ENCODE data around the gene MDFIC.
"Not testable (repeated sequence)": the region's sequence is repeated elsewhere in the genome, so short reads cannot be mapped to it uniquely, and the experiment has no call there.

The MDFIC gene, protein sequence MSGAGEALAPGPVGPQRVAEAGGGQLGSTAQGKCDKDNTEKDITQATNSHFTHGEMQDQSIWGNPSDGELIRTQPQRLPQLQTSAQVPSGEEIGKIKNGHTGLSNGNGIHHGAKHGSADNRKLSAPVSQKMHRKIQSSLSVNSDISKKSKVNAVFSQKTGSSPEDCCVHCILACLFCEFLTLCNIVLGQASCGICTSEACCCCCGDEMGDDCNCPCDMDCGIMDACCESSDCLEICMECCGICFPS

DNA sequence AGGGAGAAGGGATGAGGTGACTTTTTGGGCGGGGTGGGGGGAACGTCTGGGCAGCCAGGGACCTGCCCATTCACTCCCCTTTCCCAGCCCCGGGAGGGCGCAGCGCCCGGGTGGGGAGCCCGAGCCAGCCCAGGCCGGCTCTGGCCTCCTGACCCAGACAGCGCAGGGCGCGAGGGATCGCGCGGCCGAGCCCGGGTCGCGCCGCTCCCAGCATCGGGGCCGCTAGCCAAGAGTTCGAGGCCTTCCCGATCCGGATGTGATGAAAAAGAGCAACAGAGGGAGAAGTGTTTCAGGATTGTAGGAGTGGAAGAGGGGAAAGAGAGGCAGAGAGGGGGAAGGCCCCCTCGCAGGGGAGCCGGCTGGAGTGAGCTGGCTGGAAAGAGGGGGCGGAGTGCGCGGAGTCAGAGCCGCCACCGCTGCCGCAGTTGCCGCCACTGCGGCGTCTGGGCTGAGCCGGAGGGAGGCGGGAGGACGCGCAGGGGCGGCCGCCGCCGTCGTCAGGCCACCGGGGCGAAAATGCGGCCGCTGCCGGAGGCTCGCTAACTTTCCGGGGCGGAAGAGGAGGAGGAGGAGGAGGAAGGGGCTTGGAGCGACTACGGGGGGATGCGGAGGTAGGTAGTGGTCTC, at the start of gene MDFIC:
TSS of gene MDFIC (plus strand) at position 69 of the 626 bp plus-strand sequence. CDS start 940 bp downstream, outside the sequence.
- peak; percentile 15 for DNase-seq

DNA sequence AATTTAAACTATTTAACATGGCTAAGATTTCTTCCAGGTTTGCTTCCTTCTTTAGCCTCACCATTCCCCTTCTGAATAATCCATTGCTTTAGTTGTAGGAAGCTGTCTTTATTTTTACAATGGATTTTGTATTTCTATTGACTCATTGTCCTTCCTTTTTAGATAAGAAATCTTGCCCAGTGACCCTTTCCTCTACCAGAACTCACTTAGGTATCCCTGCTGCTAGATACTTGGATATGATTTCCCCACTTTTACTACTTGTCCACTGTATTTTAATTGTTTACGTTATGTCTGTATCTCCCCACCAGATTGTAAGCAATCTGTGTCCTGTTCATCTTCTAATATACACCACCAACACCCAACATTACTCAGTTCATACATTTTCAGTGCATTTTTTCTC, 47.7 kb upstream of the MDFIC start:
- no peak for DNase-seq

DNA sequence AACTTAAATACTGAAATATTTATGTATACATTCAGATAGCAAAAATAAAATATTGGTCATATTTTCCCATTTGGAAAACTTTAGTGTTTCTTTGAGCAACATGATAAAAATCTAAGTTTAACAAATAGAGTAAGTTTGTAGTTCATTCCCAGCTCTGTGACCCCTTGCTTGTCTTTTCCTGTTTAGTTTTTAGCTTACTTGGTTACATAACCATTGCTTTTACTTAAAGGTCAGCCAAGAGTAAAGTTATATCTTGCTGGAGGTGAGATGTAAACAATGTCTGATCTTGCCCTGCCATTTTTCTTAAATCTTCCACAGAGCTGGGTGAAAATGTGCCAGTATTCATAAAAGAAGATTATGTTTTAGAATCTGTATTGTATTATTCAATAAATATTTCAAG, 46.7 kb upstream of the MDFIC start:
- DNase-seq: no peak

DNA sequence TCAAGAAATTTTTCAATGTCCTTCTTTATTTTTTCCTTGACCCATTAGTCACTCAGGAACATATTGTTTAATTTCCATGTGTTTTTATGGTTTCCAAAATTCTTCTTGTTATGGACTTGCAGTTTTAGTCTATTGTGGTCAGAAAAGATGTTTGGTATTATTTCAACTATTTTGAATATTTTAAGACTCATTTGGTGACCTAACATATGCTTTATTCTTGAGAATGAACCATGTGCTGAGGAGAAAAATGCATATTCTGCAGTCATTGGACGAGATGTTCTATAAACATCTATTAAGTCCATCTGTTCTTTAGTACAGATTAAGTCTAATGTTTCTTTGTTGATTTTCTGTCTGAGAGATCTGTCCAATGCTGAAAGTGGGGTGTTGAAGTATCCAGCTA, 42.3 kb upstream of the MDFIC start:
- DNase-seq: no peak

DNA sequence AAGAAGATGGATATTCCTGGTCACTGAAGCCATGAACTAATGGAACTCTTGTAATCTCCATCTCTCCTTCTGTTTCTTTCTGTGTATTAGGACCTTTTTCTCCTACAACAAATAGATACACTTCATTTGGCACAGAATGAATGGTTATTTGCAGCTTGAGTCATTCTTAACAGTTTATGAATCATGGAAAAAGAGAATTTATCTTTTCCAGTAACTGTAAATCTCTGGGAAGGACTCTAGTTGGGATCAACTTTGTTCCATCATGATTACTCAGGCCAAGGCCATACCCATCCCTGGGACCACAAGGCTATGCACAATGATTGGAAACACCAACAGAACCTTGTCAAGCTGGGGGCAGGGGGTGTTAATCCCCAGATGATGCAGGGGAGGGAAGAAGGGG, 36.1 kb upstream of the MDFIC start:
- DNase-seq: no peak

DNA sequence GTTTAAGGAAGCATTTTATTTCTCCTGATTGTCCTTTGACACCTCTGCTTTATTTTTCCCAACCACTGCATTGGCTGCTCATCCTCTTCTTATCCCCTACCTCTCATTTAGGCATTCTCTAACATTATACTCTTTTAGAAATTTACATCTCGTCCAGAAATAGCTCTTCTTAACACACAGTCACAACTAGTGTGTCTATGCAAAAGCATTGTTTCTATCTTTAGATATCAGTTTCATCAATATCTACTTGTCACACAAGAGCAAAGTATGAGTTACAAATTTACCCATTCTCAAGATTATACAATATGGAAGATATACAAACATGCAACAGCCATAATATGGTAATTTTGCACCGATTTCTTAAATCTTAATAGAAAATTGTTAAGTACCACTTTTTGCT, 35.7 kb upstream of the MDFIC start:
- no peak for DNase-seq

DNA sequence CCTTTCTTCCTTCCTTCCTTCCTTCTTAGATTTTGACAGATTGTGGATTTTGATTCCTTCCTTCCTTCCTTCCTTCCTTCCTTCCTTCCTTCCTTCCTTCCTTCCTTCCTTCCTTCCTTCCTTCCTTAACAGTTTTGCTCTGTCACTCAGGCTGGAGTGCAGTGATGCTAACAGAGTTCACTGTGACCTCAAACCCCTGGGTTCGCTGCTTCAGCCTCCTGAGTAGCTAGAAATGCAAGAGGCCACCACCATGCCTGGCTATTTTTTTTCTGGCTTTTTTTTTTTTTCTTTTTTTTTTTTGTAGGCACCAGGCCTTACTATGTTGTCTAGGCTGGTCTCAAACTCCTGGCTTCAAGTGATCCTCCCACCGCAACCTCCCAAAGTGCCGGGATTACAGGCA, 32.8 kb upstream of the MDFIC start:
- DNase-seq: not testable (repeated sequence)

DNA sequence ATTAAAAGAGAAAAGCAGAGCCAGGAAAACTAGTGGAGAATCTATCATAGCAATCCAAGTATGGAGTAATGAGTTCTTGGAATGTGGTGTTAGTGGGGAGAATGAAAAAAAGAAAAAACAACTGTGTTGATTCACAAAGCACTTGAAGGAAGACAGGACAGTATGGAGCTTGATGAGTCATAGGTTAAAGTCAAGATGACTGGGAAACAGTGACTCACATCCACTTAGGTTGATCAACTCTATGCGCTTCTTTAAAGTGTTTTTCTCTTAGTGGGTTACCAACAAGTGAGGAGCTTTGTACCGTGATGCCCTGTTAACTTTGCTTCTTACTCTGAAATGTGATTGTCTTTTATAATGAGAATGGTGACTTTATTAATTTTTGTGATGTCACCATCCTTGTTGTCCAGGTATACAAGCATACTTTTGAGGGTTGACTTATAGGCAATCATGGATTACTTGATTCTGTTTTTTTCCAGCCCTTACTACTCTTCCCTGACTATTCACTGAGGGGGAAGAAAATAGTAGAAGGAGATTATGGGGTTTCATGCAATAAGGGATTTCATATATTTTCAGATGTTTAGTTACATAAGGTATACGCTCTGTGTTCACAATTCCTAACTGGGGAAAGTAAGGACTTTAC, 32.1 kb upstream of the MDFIC start:
- DNase-seq: no peak

DNA sequence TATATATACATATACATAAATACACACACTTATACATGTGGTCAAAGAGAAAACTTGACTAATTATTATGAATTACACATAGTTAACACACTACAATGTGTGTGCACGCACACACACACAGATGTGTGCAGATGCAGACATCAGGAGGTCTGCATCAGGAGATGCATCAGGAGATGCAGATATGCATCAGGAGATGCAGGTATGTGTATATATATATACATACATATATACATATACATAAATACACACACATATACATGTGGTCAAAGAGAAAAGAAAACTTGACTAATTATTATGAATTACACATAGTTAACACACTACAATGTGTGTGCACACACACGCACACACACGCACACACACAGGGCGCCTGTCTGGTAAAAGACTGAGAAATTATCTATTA, 31.3 kb upstream of the MDFIC start:
- DNase-seq: no peak

DNA sequence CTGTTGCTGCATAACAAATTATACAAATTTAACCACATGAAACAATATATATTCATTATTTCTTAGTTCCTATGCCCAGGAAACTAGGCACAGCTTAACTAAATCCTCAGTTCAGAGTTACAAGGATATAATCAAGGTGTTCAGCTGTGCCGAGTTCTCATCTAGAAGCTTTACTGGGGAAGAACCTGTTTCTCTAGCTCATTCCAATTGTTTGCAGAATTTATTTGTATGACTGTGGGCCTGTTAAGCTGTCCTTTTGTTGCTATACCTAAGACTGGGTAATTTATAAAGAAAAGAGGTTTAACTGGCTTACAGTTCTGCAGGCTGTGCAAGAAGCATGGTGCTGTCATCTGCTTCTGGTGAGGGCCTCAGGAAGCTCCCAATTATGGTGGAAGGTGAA, 21.8 kb upstream of the MDFIC start:
- no peak for DNase-seq

DNA sequence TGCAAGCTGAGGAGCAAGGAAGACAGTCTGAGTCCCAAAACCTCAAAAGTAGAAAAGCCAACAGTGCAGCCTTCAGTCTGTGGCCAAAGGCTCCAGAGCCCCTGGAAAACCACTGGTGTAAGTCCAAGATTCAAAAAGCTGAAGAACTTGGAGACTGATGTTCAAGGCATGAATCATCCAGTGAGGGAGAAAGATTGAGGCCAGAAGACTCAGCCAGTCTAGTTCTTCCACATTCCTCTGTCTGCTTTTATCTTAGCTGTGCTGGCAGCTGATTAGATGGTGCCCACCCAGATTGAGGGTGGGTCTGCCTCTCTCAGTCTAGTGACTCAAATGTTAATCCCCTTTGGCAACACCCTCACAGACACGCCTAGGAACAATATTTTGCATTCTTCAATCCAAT, 20.1 kb upstream of the MDFIC start:
- DNase-seq: no peak

DNA sequence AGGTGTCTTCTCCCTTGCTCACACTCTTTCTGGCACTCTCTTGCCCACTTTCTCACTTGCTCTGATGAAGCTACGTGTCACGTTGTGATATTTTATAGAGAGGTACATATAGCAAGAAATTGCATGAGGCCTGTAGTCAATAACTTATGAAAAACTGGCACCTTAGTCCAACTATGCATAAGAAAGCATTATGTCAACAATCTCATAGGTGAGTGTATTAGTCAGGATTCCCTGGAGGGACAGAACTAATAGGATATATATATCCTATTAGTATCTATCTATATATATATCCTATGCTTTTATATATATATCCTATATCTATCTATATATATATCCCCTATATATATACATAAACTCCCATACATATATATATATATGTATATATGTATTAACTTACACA, 18.8 kb upstream of the MDFIC start:
- no peak for DNase-seq

DNA sequence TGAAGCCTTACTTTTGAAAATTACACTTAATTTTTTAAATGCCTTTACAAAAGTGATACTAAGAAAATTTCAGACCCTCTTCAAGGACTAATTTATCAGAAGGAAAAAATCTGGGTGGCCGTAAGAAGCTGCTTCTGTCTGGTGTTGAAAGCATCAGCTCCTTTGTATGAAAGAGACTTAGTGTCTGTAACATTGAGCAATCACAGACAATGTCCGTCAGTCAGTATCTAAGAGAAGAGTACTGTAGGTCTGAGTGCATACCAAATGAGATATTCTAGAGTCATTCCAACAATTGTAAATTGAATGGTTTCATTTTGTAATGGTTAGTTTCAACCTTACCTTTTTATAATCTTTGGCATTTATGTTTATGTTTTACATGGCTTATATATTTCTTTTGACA, 11.1 kb upstream of the MDFIC start:
- DNase-seq: no peak

DNA sequence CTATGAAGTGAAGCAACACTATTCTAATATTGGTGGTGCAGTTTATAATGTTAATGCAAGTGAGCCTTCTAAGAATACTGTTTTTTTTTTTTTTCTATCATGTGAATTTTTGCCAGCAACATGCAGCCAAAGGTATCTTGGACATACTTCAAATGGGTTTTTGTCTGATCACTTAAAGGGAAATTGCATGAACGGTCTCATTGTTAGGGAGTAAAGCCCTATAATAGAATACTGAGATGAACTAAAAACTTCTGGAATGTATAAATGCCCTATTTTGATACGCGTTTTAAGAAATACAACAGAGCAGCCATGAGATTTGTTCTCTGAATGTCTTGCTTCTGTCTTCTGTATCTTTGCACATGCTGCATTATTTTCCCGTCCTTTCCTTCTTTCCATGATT, 10.5 kb upstream of the MDFIC start:
- no peak for DNase-seq

DNA sequence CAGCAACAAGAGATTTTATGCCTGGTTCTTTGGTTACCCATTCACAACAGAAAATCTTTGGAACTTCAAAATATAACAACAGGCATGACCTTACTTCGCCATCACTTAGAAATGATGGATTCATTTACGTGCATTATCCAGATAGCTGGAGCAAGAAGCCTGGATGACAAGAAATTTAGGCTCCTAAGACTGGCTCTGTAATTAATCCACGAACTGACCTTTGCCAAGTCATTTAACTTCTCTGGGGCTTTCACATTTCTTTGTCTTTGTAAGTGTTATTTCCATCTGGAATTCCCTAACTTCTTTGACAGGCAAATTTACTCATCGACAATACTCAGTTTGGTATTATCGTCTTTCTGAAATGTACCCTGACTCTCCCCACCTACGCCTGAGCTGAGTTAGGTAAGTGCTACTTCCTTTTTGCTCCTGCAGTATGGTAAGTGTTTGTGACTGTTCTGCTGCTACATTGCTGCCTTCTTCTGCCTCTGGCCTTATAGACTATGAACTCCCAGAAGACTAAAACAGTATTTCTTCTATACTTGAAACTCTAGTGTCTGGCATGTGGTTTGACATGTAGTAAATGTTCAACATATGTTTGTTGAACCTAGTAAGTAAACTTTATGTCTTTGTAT, 5.5 kb upstream of the MDFIC start:
- DNase-seq: no peak

DNA sequence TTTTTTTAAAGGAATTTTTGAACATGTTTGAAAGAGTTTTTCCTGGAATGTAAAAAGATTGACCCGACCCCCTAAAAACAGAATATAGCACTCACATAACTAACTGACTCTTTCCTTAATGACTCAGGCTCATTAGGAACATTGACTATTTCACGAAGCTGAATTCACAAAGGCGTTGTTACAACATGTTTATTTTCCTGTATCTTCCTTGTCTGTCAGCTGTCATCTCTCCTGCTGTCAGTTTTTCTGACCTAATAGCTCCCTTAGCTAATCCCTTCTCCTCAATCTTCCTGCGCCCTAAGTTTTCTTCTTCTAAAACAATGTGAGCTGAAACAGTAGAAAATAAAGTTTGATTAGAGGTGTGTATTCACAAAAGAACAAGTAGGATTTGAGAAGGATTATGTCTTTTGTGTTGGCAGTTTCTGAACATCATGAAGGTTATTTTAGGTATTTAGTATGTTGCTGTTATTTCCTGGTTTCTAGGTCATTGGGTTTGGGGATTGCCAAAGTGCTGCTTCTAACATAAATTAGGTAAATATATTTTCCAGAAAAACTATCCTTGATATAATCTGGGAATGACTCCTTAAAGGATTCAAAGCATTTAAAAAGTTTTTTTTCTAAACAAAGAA, 4.6 kb upstream of the MDFIC start:
- DNase-seq: no peak

DNA sequence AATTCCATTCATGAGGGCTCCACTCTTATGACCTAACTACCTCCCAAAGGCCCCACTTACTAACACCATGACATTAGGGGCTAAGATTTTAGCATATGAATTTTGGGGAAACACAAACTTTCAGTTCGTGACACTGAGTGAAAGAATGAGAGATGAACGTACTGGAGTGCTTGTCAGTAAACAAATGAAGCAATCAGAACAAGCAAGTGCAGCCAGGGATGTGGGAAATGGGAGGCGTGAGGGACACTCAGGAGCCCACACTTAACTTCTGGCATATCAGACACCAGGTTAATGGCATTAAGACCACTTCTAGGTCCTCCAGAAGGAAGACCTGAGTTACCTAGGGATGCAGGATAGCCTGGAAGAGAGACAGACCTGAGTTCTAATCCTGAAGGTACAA, 2.3 kb upstream of the MDFIC start:
- DNase-seq: no peak

DNA sequence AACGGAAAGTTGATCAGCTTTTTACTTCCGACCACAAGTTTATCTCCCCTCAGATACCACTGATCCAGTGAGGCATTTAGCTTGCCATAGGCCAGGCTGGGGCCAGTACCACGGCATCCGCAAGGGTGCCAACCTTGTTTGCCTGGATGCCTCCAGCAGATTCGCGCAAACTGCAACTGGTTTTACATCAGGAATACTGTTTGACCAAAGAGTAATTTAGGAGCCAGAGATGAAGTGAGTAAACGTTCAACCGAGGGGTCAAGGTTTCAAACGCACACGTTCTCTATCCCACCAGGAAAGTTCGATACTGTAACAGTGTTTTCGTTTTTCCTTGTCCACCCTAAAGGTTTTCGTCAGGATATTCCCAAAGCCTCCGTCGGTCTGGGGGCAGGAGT, 266 bp upstream of the MDFIC start:
- DNase-seq: no peak

DNA sequence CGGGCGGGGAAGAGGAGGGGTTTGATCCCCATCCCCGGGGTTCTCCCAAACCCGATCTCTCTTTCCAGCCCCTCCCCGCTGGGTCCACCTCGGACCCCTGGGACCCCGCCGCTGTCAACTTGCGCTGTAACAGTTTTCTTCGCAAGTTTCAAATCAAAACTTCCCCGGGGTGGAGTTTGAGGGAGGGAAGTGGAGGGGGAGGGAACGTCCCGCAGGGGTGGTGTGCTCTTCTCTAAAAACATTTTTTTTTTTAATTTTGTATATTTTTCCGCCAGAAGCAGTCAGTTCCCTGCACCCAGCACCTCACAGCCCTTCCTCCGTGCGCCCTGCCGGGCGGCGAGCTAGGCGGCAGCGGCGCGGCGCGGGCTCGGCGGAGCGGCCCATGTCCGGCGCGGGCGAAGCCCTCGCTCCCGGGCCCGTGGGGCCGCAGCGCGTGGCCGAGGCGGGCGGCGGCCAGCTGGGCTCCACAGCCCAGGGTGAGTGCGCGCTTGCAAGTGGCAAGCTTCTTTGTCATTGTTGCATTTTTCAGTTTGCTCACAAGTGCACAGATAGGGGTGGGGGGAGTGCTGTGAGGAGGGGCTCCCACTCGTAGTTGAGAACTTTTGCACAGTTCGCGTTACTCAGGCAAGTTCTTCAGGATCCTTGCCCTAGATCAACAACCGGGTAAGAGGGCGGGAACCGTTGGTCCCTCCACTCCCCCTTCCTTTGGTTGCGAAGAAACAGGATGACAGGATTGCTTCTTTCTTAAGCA, 933 bp downstream of the MDFIC start:
- DNase-seq: no peak

DNA sequence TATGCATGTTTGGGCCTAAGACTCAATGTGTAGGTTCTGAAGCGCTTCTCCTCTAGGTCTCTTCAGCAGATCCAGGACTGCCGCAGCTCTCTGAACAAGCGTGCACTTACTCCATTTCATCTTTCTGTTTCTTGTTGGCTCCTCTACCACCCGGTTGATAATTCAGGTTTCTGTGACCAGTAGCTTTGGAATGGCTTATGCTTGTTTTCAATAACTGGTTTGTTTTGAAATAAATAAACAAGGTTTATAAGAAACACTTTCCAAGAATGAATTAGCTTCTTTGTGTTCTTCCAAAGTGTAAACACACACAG, 1.5 kb downstream of the MDFIC start:
- DNase-seq: no peak

DNA sequence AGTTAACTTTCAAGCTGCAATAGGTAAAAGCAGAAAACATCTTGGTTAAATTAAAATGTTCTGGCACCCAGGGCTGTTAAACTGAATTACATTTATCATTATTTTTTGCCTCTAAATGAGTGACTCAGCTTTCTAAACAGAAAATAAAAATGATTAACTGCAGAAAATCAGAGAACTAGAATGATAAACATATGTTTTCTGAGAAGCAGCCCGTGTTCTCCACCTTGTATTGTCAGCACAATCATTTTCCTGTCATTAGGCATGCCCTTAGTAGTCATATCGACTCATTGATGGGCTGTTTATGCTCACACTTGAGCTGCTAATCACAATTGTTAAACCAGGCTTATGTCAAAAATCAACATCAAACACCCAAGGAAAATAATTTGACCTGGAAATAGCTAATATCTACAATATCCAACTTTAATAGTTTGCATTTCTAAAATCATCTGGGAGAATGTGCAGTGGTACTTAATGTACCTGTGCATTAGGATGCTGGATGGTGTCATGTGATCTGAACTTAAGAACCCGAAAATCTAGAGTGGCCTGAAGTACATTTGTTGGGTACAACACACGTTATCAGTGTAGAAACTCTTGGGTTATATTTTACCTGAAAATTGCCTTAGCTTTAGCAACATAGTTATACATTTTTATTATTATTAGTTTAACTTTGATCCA, 2.3 kb downstream of the MDFIC start:
- DNase-seq: no peak

DNA sequence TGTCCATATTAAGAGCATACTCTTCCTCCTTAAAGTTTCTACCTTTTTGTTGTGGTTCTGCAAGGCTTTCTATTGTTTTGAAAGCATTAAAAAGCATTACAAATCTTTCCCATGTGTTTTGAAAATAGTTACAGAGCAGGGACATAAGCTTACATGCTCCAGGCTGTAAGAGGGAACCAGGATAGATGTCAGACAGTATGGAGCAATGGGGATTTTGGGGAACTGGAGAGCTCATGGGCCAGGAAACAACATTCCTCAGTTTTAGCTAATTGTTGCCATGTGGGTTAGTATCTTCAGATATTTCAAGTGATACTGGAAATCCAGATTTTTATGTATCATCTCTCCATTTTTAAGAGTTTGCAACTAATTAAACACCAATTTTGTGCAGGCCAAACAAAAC, 3.5 kb downstream of the MDFIC start:
- no peak for DNase-seq

DNA sequence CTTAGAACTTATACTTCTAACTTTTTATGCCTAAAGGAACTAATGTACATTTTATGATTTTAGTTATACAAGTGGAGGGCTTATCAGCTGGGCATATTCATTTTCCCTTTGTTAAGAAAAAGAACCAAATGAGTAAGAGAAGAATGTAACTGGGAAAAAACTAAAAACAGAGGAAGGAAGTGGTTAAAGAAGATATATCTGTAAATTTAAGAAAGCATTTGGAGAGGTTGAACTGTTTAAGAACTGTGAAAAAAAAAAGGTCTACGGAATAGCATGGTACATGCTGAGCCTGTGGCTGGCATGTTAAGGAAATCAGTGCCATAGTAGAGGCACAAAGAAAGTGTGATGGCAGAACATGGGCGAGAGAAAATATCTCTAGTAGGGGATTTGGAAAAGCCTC, 6.2 kb downstream of the MDFIC start:
- DNase-seq: no peak

Data from NCI-H510A (cell line).